ENCODE data around the gene ACSS3. TPM values are rescaled to one million over a fixed set of nuclear protein-coding genes. Genes with fewer than 3 reads are reported as not detected.

The ACSS3 gene
- total RNA-seq, 1 experiment from 2014 or later, result 19.3 TPM

DNA sequence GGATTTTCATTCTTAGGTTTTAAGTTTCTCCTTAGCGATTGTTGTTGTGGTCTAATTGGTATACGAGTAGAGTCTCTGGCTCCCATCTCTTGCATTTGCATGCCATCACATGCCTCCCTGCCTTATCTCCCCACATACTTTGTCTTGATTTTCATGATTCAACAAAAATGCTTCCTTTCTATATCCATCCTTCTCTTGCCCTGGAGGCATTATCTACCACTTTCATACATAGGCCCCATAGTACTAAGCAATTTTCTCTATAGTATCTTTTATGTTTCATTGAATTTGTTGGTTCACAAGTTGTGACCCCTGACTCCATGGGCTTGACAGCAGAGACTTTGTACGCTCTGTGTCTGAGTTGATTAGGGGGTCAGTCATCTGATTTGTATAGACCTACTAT lies 226.1 kb downstream of the ACSS3 start:
- Histone ChIP-seq H3K4me1 (ENCODE audit: insufficient read depth, low read length) (no peaks in the 10 kb centered on the region), H3K4me2 (ENCODE audit: insufficient read depth, insufficient read length, low read length) (no peak overlapping the region), H3K4ac (ENCODE audit: low read depth, low read length) (no peak overlapping the region), H3K27ac (ENCODE audit: insufficient read length, low read depth, low read length) (no peak overlapping the region), H4K8ac (replicated peaks; ENCODE audit: insufficient read length, low read depth, low read length) (no peak overlapping the region), H3K9me3 (ENCODE audit: control insufficient read depth, low read depth, low read length) (no peaks in the 10 kb centered on the region), H2AK5ac (ENCODE audit: insufficient read length, low read length) (no peak overlapping the region), H4K91ac (ENCODE audit: insufficient read length, low read depth, low read length) (no peak overlapping the region), H2AFZ (ENCODE audit: low read length) (no peak overlapping the region), H3K23me2 (ENCODE audit: insufficient read length, low read depth, low read length, poor library complexity, severe bottlenecking) (no peaks in the 10 kb centered on the region), H3K18ac (ENCODE audit: insufficient read length, low read depth, low read length) (no peak overlapping the region), H3K56ac (ENCODE audit: insufficient read length, low read depth, low read length) (no peak overlapping the region), H4K20me1 (ENCODE audit: control insufficient read depth, insufficient read depth, insufficient read length) (no peaks in the 10 kb centered on the region), H2BK12ac (ENCODE audit: insufficient read length, low read depth, low read length) (no peak overlapping the region), H2BK120ac (ENCODE audit: low read depth, low read length, poor library complexity, severe bottlenecking) (no peak overlapping the region), H4K5ac (ENCODE audit: insufficient read length, low read depth, low read length) (no peak overlapping the region), H2BK20ac (ENCODE audit: low read depth, low read length, poor library complexity, severe bottlenecking) (no peak overlapping the region), H3T11ph (ENCODE audit: low read length) (no peak overlapping the region), H3K79me1 (ENCODE audit: insufficient read depth, low read depth, low read length, poor library complexity, severe bottlenecking) (no peaks in the 10 kb centered on the region), H3K9ac (ENCODE audit: extremely low read depth, insufficient read length, low read length) (no peak overlapping the region), H3K27me3 (ENCODE audit: insufficient read depth, low read length) (no peaks in the 10 kb centered on the region), H3K79me2 (ENCODE audit: insufficient read depth, low read length) (no peaks in the 10 kb centered on the region), H2BK5ac (ENCODE audit: insufficient read length, low read length) (no peak overlapping the region), H2BK15ac (ENCODE audit: low read depth, low read length) (no peak overlapping the region), H3K14ac (ENCODE audit: insufficient read depth, low read length) (no peak overlapping the region), H3K23ac (ENCODE audit: insufficient read length, low read depth, low read length) (no peak overlapping the region)
- no peak overlapping the region for H3K4me3 Mint-ChIP-seq
- DNase-seq, result no peak
- no peak overlapping the region for H3K27ac Mint-ChIP-seq
- no CpG with 5 or more reads among the region's 3 CpGs for WGBS (ENCODE audit: extremely low coverage, insufficient read length, low lambda C conversion rate)
- H3K36me3 Mint-ChIP-seq (ENCODE audit: insufficient read depth in 1 of 3, low read depth in 3 of 3), result no peaks in the 10 kb centered on the region
- no peaks in the 10 kb centered on the region for H3K9me3 Mint-ChIP-seq
- no peaks in the 10 kb centered on the region for H3K4me1 Mint-ChIP-seq
- H3K27me3 Mint-ChIP-seq (ENCODE audit: low read depth), result no peaks in the 10 kb centered on the region; the same call in 1 of the 2 replicates
- TF ChIP-seq, protein P1, sequence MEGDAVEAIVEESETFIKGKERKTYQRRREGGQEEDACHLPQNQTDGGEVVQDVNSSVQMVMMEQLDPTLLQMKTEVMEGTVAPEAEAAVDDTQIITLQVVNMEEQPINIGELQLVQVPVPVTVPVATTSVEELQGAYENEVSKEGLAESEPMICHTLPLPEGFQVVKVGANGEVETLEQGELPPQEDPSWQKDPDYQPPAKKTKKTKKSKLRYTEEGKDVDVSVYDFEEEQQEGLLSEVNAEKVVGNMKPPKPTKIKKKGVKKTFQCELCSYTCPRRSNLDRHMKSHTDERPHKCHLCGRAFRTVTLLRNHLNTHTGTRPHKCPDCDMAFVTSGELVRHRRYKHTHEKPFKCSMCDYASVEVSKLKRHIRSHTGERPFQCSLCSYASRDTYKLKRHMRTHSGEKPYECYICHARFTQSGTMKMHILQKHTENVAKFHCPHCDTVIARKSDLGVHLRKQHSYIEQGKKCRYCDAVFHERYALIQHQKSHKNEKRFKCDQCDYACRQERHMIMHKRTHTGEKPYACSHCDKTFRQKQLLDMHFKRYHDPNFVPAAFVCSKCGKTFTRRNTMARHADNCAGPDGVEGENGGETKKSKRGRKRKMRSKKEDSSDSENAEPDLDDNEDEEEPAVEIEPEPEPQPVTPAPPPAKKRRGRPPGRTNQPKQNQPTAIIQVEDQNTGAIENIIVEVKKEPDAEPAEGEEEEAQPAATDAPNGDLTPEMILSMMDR (conservative IDR thresholded peaks at IDR 0.05), result no peak

Small RNA genes lying within 50 kb of the gene (microRNA-seq; reads per million reads assigned to microRNA genes)
- gene MIR4699 (ENCODE audit: borderline microRNAs expressed), result not detected

Other genes starting within 250 kb of the ACSS3 start
- gene LIN7A, start 140.1 kb upstream of the ACSS3 start, total RNA-seq (2021), result 18.3 and 18.4 TPM in 2 replicates

All from H9 (cell line).